HG02938 (cell line): ENCODE results near the gene BBLN.

ENCODE experiments used
- ATAC-seq: cut with Tn5 transposase; IDR thresholded peaks from one replicate; pipeline ENCODE4 v1.9.1; 2021; ENCODE audit warnings: mild to moderate bottlenecking, moderate library complexity; ENCODE audit not compliant: unreplicated experiment

BBLN gene

GRCh38 chr9:128188209-128188608, 28.1 kb downstream of the BBLN start:
- ATAC-seq: no peak

- ATAC-seq: no peak
Observed at GRCh38 chr9:128190013-128190412, 29.9 kb downstream of the BBLN start.

GRCh38 chr9:128190516-128191405, 30.7 kb downstream of the BBLN start:
- peak; percentile 13 for ATAC-seq

GRCh38 chr9:128191406-128192046, 31.5 kb downstream of the BBLN start, which contains the start of gene CIZ1:
TSS of gene CIZ1 (minus strand) at chr9:128191572. CDS start at chr9:128190857, 715 bp downstream.
- peak; percentile 65 for ATAC-seq

DNA sequence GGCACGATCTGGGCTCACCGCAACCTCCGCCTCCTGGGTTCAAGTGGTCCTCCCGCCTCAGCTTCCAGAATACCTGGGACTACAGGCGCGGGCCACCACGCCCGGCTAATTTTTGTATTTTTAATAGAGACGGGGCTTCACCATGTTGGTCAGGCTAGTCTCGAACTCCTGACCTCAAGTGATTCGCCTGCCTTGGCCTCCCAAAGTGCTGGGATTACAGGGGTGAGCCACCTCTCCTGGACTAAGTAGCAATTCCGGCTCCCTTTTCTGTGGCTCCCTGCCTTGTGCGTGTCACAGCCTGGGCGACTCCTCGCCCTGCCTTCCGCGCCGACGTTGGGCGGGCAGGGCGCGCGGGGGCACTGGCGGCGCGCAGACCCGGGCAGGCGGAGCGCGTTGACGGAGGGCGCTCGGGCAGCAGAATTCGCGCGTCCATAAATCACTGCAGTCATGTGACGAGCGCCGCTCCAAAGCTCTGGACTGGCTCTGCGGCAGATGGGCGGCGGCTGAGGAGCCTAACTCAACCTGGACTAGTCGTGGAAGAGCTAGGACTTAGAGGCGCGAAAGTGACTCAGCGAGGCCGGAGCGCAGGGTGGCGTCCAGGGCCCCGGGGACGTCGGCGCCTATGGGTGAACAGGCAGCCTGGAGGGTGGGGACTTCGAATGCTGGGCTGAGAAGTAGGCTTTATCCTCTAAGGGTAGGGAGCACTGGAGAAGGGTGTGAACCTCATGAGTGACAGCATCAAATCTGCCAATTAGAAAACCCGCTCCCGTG, 32.7 kb downstream of the BBLN start:
- ATAC-seq: no peak

GRCh38 chr9:128193469-128194096, 33.5 kb downstream of the BBLN start:
- no peak for ATAC-seq

- no peak for ATAC-seq
Observed at GRCh38 chr9:128201441-128202369, 41.6 kb downstream of the BBLN start.

GRCh38 chr9:128202648-128203023, 42.6 kb downstream of the BBLN start:
- no peak for ATAC-seq

GRCh38 chr9:128203024-128203706, 43.1 kb downstream of the BBLN start, which contains the start of gene DNM1:
TSS of gene DNM1 (plus strand) at chr9:128203379. CDS start at chr9:128203471, 92 bp downstream.
- peak; percentile 64 for ATAC-seq

DNA sequence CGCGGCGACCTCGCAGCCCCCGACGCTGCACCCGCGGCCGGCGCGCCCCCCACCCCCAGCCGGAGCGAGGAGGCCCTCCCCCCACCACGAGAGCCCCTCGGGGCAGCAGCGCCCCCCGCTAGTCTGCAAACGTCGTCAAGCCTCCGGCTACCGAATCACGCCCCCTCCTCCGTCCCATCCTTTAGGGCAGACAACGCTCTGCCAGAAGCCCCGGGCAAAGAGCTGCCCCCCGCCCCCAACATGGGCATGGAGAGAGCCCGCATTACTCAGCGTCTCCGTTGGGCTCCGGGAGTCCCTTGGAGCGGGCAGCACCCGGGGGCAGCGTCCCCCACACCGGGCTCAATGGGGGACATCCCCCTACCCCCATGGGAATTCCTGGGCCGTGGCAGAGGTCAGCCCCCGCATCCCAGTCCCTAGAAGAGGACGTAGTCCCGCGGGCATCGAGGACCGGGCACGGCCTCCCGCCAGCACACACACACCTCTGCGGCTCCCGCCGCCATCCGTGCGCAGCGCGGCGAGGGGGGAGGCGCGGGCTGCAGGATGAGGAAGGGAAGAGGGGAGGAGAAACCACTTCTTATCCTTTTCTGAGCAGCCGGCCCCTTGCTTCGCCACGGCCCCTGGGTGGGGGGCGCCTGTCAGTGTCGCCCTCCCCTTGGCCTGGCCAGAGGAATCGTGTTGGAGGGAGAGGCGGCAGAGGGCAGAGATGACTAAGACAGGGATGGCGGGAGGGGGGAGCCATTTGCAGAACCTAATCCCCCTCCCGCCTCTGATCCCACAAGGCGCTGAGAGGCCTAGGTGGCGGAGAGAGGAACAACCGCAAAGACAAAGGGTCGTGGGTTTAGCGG, 43.9 kb downstream of the BBLN start:
- no peak for ATAC-seq

DNA sequence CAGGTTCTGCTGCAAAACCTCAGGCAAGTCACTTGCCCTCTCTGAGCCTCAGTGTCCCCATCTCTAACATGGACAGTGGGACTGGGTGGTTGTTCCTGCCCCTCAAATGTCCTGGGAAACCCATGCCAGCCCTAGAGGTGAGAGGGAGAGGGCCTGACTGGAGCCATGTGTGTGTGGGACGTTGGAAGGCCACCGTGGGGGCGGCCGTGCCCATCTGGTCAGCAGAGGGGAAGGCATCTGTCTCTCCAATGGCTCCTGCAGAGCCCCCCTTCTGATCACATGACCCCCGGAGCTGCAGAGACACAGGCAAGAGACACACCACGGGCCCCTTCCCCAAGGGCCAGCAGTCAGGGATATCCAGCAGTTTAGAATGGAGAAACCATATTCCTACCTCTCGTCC, 44.8 kb downstream of the BBLN start:
- ATAC-seq: no peak

- ATAC-seq: no peak
Observed at GRCh38 chr9:128205296-128205944, 45.4 kb downstream of the BBLN start.

GRCh38 chr9:128206484-128206883, 46.4 kb downstream of the BBLN start:
- no peak for ATAC-seq

GRCh38 chr9:128206916-128207910, 47.1 kb downstream of the BBLN start:
- ATAC-seq: no peak

DNA sequence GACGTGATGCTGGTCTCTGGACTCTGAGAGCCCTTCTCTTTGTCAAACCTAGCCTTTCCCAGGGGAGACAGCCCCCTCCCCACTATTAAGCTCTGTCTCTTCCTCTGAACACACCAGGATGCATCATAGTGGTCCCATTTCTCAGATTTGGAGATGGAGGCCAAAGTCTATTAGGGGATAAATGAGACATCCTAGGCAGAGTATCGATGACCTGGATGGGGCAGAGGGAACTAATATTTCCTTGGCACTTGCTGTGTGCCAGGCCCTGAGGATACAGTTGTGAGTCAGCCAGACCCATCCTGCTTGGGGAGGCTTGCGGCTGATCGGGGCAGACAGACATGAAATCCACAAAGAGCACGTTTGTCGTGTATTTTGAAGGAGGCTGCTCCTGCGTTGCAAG, 48.3 kb downstream of the BBLN start:
- no peak for ATAC-seq

DNA sequence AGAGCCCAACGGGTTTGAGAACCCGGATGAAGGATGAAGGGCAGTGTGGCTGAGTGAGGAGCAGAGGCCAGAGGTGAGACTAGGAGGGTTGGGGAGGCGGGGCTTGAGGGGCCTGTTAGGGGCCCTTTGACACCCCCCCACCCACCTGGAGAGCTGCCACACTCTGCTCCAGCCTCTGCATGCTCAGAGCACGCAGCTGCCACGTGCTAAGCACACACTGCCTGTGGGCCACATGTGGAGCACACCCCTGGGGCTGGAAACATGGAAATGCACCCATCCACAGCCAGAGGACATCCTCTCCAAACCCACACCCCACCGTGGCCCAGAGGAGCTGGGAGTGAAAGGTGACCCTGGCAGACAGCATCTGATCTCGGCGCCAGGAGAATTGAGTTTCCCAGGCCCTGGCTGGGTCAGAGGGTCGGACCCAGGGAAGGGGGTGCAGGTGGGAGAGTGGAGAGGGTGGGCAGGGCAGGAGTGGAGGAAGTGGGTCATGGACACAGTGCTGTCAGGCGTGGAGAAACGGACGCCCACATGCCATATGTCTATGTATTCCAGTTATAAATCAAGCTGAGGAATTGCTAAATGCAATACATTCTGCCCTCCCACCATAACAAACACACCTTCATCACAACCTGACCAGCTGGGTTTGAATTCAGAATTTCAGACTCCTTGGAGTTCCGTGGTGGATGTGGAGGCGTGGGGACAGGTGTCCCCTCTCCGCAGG, 49.0 kb downstream of the BBLN start:
- no peak for ATAC-seq
